GM10248 (cell line): ENCODE results near the gene PMEPA1.
A peak's percentile ranks its signal among the peaks of the same experiment; 100 is the strongest.

Source experiments
- CTCF ChIA-PET: fragments of 300-600 bp; sonication (Branson Sonifier 250); formaldehyde crosslinking; extraction: SDS; loops from one replicate; lab custom pipeline; 2021; ENCODE audit warnings: antibody characterized with exemption; lab: Yijun Ruan, JAX
- POLR2A ChIA-PET: fragments of 350-650 bp; sonication (Branson Sonifier 250); formaldehyde crosslinking; extraction: SDS; loops from one replicate; lab custom pipeline; 2020; ENCODE audit warnings: antibody characterized with exemption; lab: Yijun Ruan, JAX
- DNase-seq: peaks from one replicate; pipeline ENCODE4 v3.0.0; 2012; ENCODE audit errors: extremely low spot score
- CTCF ChIP-seq: IDR thresholded peaks from 2 replicates; pipeline ENCODE4 v1.5.1; 2012; ENCODE audit warnings: mild to moderate bottlenecking, low read depth; ENCODE audit errors: extremely low read depth, missing control alignments, control extremely low read depth

PMEPA1 gene

GRCh38 chr20:57683881-57684807, 25.7 kb downstream of the PMEPA1 start:
- DNase-seq: no peak
- CTCF ChIA-PET: no interaction called here
- TF ChIP-seq CTCF: no peak
- POLR2A ChIA-PET: no interaction called here

DNA sequence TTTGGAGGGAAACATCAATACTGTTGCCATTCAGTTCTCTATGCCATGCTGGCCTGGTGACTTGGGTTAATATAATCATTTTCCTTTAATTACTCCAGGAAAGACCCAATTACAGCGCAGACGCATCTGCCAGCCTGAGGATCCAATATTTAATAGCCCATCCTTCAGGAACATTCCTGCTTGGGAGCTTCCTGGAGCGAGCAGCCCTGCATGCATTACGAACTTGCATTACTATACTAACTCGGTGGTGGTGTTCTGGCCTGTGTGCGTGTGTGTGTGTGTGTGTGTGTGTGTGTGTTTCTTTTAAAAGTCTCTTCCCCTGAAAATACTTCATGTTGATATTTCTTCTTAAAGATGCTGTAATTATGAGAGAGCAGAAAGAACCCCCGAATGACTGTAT, 26.5 kb downstream of the PMEPA1 start:
- ChIA-PET CTCF (interaction anchor here (0.5 to 2.0 kb wide), 4 partner anchors 16 to 527 kb away, joined by 3 to 7 read pairs (median 4); no protein-coding TSS in a partner anchor), POLR2A (no interaction called here)
- DNase-seq: no peak
- TF ChIP-seq CTCF: no peak

DNA sequence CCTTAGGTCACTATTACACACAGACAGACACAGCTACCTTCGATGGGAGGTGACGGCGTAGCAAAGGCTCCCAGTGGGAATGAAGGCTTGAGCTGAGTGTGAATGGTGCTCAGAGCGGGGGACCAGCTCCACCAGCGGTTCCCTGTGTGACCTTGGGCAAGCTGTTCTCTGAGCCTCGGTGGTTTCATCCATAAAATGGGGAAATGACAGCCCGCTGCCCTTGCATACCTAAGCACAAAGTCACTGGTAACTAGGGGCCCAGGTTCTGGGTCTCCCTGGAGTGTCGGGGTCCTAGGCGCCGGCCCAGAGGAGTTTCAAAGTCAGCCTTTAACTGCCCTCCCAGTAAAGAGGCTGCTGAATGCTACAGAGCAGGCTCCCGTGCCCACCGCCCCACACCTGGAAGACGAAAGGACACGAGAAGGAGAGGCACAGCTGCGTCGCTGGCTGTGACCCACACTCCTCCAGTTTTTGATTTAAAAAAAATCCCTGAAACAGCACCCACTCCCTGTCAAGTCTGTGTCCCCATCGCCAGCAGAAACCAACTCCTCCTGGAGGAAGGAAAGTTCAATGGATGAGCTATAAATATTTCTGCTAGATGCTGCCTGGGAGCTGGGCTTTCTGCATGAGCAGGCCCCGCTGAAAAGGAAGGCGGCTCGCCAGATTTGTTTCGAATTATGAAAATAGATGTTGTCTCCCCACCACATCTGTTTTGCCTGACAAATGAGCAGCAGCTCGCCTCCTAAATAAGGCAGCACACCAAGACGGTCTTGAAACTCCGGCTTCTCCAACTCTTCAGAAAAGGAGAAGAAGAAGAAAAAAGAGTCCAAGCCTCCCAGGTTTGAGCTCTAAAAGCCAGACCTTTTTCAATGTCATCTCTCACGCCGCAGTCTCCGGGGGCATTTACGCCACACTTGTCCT, 27.4 kb downstream of the PMEPA1 start:
- DNase-seq: peak; percentile 69
- ChIA-PET CTCF (interaction anchor here (0.5 to 2.0 kb wide), 7 partner anchors 16 to 528 kb away, joined by 3 to 7 read pairs (median 3); no protein-coding TSS in a partner anchor), POLR2A (interaction anchor here (0.6 to 0.7 kb wide), 2 partner anchors 783 to 1326 kb away, joined by 3 to 4 read pairs; no protein-coding TSS in a partner anchor)
- no peak for TF ChIP-seq CTCF

- no peak for DNase-seq
- TF ChIP-seq CTCF: no peak
- POLR2A ChIA-PET: no interaction called here
- CTCF ChIA-PET: interaction anchor here (0.8 to 2.0 kb wide), 7 partner anchors 14 to 406 kb away, joined by 3 to 7 read pairs (median 3); no protein-coding TSS in a partner anchor
Measured at GRCh38 chr20:57680934-57681914, 28.6 kb downstream of the PMEPA1 start.

GRCh38 chr20:57680131-57680716, 29.6 kb downstream of the PMEPA1 start:
- POLR2A ChIA-PET: no interaction called here
- CTCF ChIA-PET: interaction anchor here (0.9 to 1.0 kb wide), 2 partner anchors 26 to 57 kb away, joined by 3 to 4 read pairs; no protein-coding TSS in a partner anchor
- no peak for TF ChIP-seq CTCF
- DNase-seq: peak; percentile 77
